Small intestine (tissue), 7 donors: Measurements from ENCODE around the gene PAPSS1. TPM values are rescaled to one million over a fixed set of nuclear protein-coding genes. Genes with fewer than 3 reads are reported as not detected.

Experiments used
- DNase-seq, 2 donors: peaks; one replicate each; pipeline versions ENCODE4 v3.0.0 to v3.0.0-alpha.2; 2013
- FAIRE-seq: peaks from 2 replicates; lab custom pipeline; 2012; peaks lifted over from hg19 to GRCh38; lab: Jason Lieb, UNC
- H3K27ac ChIP-seq, 3 donors: one replicate each; pipeline ENCODE4 v1.5.1; 2013; ENCODE audit warnings: low read length in 2 of 3, mild to moderate bottlenecking in 2 of 3, control low read depth in 1 of 3, inconsistent platforms in 1 of 3, low read depth in 1 of 3, moderate library complexity in 1 of 3
- H3K27me3 ChIP-seq, 3 donors: one replicate each; pipeline ENCODE4 v1.6.1; 2013; ENCODE audit warnings: low read length in 3 of 3, inconsistent platforms in 1 of 3; ENCODE audit not compliant: control insufficient read depth in 3 of 3, insufficient read depth in 3 of 3
- H3K36me3 ChIP-seq, 3 donors: one replicate each; pipeline ENCODE4 v1.6.1; 2013; ENCODE audit warnings: low read length in 3 of 3, inconsistent platforms in 1 of 3, low read depth in 1 of 3, mild to moderate bottlenecking in 1 of 3, moderate library complexity in 1 of 3; ENCODE audit not compliant: control insufficient read depth in 3 of 3, insufficient read depth in 2 of 3
- H3K4me1 ChIP-seq, 3 donors: one replicate each; pipeline ENCODE4 v1.6.1; 2013; ENCODE audit warnings: low read length in 2 of 3, inconsistent platforms in 1 of 3, low read depth in 1 of 3, mild to moderate bottlenecking in 1 of 3, moderate library complexity in 1 of 3; ENCODE audit not compliant: control insufficient read depth in 3 of 3, insufficient read depth in 2 of 3
- H3K4me3 ChIP-seq, 3 donors: one replicate each; pipeline ENCODE4 v1.5.1; 2013; ENCODE audit warnings: low read length in 3 of 3, control low read depth in 1 of 3, inconsistent platforms in 1 of 3, low read depth in 1 of 3, mild to moderate bottlenecking in 1 of 3, moderate library complexity in 1 of 3
- H3K9me3 ChIP-seq, 2 donors: one replicate each; pipeline ENCODE4 v1.6.1; 2013; ENCODE audit warnings: low read depth in 1 of 2, low read length in 1 of 2; ENCODE audit not compliant: control insufficient read depth in 2 of 2, insufficient read depth in 1 of 2
- WGBS, 3 donors: extraction: QIAGEN DNeasy Blood & Tissue Kit; methylation state at CpG; one replicate each; pipeline ENCODE4 v1.1.7; 2013; 5-methylcytosine and 5-hydroxymethylcytosine counted together
- polyA plus RNA-seq, 4 donors: library from polyadenylated mRNA; stranded (reverse) in 3 of 4; unstranded in 1 of 4; fragments of 200-250 nt in 3 of 4; fragments of 120-200 nt in 1 of 4; gene quantifications; one replicate each; pipeline versions ENCODE4 v1.2.1 to v1.2.3, GENCODE V29; 2013
- donor health status: healthy with polysubstance abuse.
- donor health status: control.
- donor health status: control.
- donor health status: Bipolar disorder and iron deficiency.
- donor health status: healthy.

Gene PAPSS1
- polyA plus RNA-seq, 4 donors, result 15.4 to 45.0 (median 21.8) TPM

DNA sequence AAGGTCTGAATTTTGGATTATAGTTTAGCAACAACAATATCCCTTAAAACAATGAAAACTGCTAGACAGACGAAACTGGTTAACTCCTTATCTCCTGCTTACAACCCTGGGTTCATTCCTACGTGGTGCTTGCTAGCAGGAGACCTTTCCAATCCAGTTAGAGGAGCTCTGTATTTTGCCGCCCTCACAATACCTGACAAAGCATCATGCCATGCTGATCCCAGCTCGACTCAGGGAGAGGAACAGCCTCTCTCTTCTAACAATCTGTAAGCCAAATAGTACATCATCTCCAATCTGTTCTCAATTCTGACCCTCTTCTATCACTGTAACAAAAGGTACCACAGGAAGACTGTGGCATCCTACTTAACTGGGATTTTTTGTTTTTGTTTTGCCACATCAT, 74.4 kb downstream of the PAPSS1 start:
- Histone ChIP-seq H3K9me3 (peaks cover 0 to 4% of the 10 kb centered on the region in 2 donors), H3K4me1 (no peaks in the 10 kb centered on the region), H3K27ac (no peak overlapping the region), H3K4me3 (no peak overlapping the region), H3K36me3 (peaks cover 0 to 20% (median 4%) of the 10 kb centered on the region in 3 donors), H3K27me3 (no peaks in the 10 kb centered on the region)
- DNase-seq (no peak), FAIRE-seq (no peak)
- 88 to 93% (median 91%) methylated on average over 4 of the region's 4 CpGs for WGBS, 3 donors

DNA sequence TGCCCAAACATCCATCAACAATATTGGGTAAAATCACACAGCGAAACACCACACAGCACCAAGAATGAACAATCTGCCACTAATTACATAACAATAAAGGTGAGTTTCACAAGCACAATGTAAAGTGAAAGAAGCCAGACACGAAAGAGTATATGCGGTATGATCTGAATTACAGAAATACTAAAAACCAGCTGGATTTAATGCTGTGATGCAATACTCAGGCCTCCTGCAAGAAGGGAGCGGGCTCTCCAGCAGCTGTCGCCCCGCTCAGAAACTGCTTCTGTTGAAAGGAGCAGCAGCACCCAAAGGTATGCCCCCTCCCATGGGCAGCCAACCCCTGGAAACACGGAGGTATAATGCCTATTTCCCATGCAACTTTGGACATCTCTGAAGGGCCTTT, 77.0 kb downstream of the PAPSS1 start:
- DNase-seq, result no peak

GRCh38 chr4:107640878-107641277, 79.2 kb downstream of the PAPSS1 start:
- no peak overlapping the region for H3K4me3 ChIP-seq
- H3K4me1 ChIP-seq, result no peaks in the 10 kb centered on the region
- H3K9me3 ChIP-seq, result peaks cover 0 to 4% of the 10 kb centered on the region in 2 donors
- FAIRE-seq (no peak), DNase-seq (no peak)
- 65 to 88% (median 82%) methylated on average over 1 of the region's 1 CpG for WGBS, 3 donors
- H3K27me3 ChIP-seq, result no peaks in the 10 kb centered on the region
- peak overlapping the region in 1 of 3 donors; percentile 17 for H3K27ac ChIP-seq
- peaks cover 2 to 17% (median 4%) of the 10 kb centered on the region in 3 donors for H3K36me3 ChIP-seq

More for the DNA sequence above, 77.0 kb downstream of the PAPSS1 start:
- H3K4me3 ChIP-seq, result no peak overlapping the region
- H3K9me3 ChIP-seq, result peaks cover 0 to 4% of the 10 kb centered on the region in 2 donors
- FAIRE-seq, result no peak
- no peak overlapping the region for H3K27ac ChIP-seq
- WGBS, 3 donors, result 83 to 97% (median 90%) methylated on average over 7 of the region's 7 CpGs
- H3K27me3 ChIP-seq, result no peaks in the 10 kb centered on the region
- H3K36me3 ChIP-seq, result peaks cover 0 to 17% (median 4%) of the 10 kb centered on the region in 3 donors
- H3K4me1 ChIP-seq, result no peaks in the 10 kb centered on the region

- WGBS, 3 donors, result 28 to 53% (median 47%) methylated on average over 2 of the region's 2 CpGs
Measured at GRCh38 chr4:107640197-107640596, 79.8 kb downstream of the PAPSS1 start.

DNA sequence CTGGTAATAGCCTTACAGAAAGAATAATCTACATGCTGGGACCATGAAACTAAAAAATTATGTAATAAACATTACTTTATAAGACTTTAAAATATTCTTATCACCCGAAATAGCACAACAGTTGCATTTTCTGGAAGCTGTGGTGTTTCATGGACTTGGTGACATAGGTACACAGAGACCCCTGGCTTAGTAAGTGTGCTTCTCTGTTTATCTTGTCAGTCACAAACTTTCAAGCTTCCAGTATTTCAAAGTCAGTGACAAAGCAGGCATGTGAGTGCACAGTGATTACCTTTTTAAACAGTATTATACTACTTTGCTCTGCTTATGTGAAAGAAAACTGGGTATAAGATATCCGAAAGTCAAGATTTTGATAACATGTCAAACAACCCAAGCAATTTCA, 84.3 kb downstream of the PAPSS1 start:
- DNase-seq (no peak), FAIRE-seq (no peak)
- H3K9me3 ChIP-seq, result peaks cover 0 to 3% of the 10 kb centered on the region in 2 donors
- H3K27me3 ChIP-seq, result no peaks in the 10 kb centered on the region
- no peak overlapping the region for H3K27ac ChIP-seq
- WGBS, 3 donors, result 88 to 97% (median 92%) methylated on average over 2 of the region's 2 CpGs
- H3K4me1 ChIP-seq, result peaks cover 0 to 5% (median 0%) of the 10 kb centered on the region in 3 donors
- H3K4me3 ChIP-seq, result no peak overlapping the region
- peaks cover 0 to 5% (median 2%) of the 10 kb centered on the region in 3 donors for H3K36me3 ChIP-seq

More at GRCh38 chr4:107640197-107640596, 79.8 kb downstream of the PAPSS1 start:
- Histone ChIP-seq H3K4me1 (no peaks in the 10 kb centered on the region), H3K9me3 (peaks cover 0 to 4% of the 10 kb centered on the region in 2 donors), H3K4me3 (no peak overlapping the region), H3K27ac (no peak overlapping the region), H3K27me3 (no peaks in the 10 kb centered on the region), H3K36me3 (peaks cover 2 to 17% (median 4%) of the 10 kb centered on the region in 3 donors)
- FAIRE-seq (no peak), DNase-seq (no peak)

GRCh38 chr4:107631560-107631959, 88.5 kb downstream of the PAPSS1 start:
- no peak for FAIRE-seq
- H3K4me3 ChIP-seq, result no peak overlapping the region
- H3K27ac ChIP-seq, result no peak overlapping the region

GRCh38 chr4:107630185-107630705, 89.8 kb downstream of the PAPSS1 start:
- Histone ChIP-seq H3K36me3 (peaks cover 0 to 4% (median 3%) of the 10 kb centered on the region in 3 donors), H3K9me3 (peaks cover 0 to 6% of the 10 kb centered on the region in 2 donors), H3K4me3 (no peak overlapping the region), H3K27ac (no peak overlapping the region), H3K4me1 (peaks cover 0 to 5% (median 2%) of the 10 kb centered on the region in 3 donors), H3K27me3 (no peaks in the 10 kb centered on the region)
- FAIRE-seq, result no peak
- no peak for DNase-seq
- 72 to 90% (median 84%) methylated on average over 6 of the region's 6 CpGs for WGBS, 3 donors

More at GRCh38 chr4:107631560-107631959, 88.5 kb downstream of the PAPSS1 start:
- WGBS, 3 donors, result 85 to 93% (median 91%) methylated on average over 6 of the region's 6 CpGs
- Histone ChIP-seq H3K36me3 (peaks cover 0 to 5% (median 3%) of the 10 kb centered on the region in 3 donors), H3K9me3 (peaks cover 0 to 3% of the 10 kb centered on the region in 2 donors), H3K4me1 (peaks cover 0 to 5% (median 0%) of the 10 kb centered on the region in 3 donors), H3K27me3 (no peaks in the 10 kb centered on the region)
- DNase-seq, result no peak

- H3K27ac ChIP-seq, result no peak overlapping the region
- no peak for FAIRE-seq
- 66 to 82% (median 72%) methylated on average over 3 of the region's 3 CpGs for WGBS, 3 donors
- peaks cover 0 to 4% (median 3%) of the 10 kb centered on the region in 3 donors for H3K36me3 ChIP-seq
- DNase-seq, result no peak
- no peak overlapping the region for H3K4me3 ChIP-seq
- peaks cover 0 to 5% (median 2%) of the 10 kb centered on the region in 3 donors for H3K4me1 ChIP-seq
- peaks cover 0 to 7% of the 10 kb centered on the region in 2 donors for H3K9me3 ChIP-seq
- no peaks in the 10 kb centered on the region for H3K27me3 ChIP-seq
Measured at GRCh38 chr4:107629318-107629717, 90.7 kb downstream of the PAPSS1 start.
